K562 (cell line): Measurements from ENCODE around the gene BCKDHB. TPM values are rescaled to one million over a fixed set of nuclear protein-coding genes. Genes with fewer than 3 reads are reported as not detected.

Source experiments
- ARID3B ChIP-seq: fragments of 250-450 bp; sonication (Bioruptor Pico); IDR thresholded peaks from 2 replicates; pipeline ENCODE4 v1.4.0; 2020; ENCODE audit warnings: borderline replicate concordance
- CBFA2T3 ChIP-seq: fragments of 450-650 bp; IDR thresholded peaks from 2 replicates; pipeline ENCODE4 v1.6.1; 2017
- CTBP1 ChIP-seq: fragments of 450-650 bp; IDR thresholded peaks from 2 replicates; pipeline ENCODE4 v1.6.1; 2016; ENCODE audit warnings: borderline replicate concordance
- E2F1 ChIP-seq: sonication (generic); formaldehyde crosslinking; IDR thresholded peaks from 2 replicates; pipeline ENCODE4 v1.8.1; 2023; ENCODE audit warnings: mild to moderate bottlenecking, missing genetic modification reagents, moderate library complexity
- EGR1 ChIP-seq: fragments of 450-650 bp; conservative IDR thresholded peaks from 2 replicates; pipeline ENCODE4 v1.6.1; 2017; ENCODE audit warnings: mild to moderate bottlenecking
- ETS2 ChIP-seq: IDR thresholded peaks from 2 replicates; pipeline ENCODE4 v1.6.1; 2016; ENCODE audit warnings: borderline replicate concordance, missing genetic modification characterization, mild to moderate bottlenecking, moderate library complexity, missing compliant biosample characterization; ENCODE audit not compliant: poor library complexity, severe bottlenecking
- LCOR ChIP-seq: sonication (generic); formaldehyde crosslinking; IDR thresholded peaks from 2 replicates; pipeline ENCODE4 v1.8.0; 2022; ENCODE audit warnings: mild to moderate bottlenecking, missing genetic modification reagents
- OTX1 ChIP-seq: fragments of 450-650 bp; formaldehyde crosslinking; IDR thresholded peaks from 2 replicates; pipeline ENCODE4 v1.4.0; 2022; ENCODE audit warnings: mild to moderate bottlenecking
- PCBP2 ChIP-seq: fragments of 200-400 bp; formaldehyde crosslinking; IDR thresholded peaks from 2 replicates; pipeline ENCODE4 v1.6.1; 2018; ENCODE audit warnings: low read length, low read depth, mild to moderate bottlenecking, moderate library complexity; ENCODE audit not compliant: poor library complexity, severe bottlenecking
- PHF21A ChIP-seq: fragments of 450-650 bp; IDR thresholded peaks from 2 replicates; pipeline ENCODE4 v1.6.1; 2017; ENCODE audit warnings: low read depth, borderline replicate concordance
- RBM22 ChIP-seq: fragments of 200-400 bp; formaldehyde crosslinking; IDR thresholded peaks from 2 replicates; pipeline ENCODE4 v1.6.1; 2018; ENCODE audit warnings: low read length, low read depth; ENCODE audit not compliant: poor library complexity, severe bottlenecking
- RERE ChIP-seq: sonication (generic); formaldehyde crosslinking; IDR thresholded peaks from 2 replicates; pipeline ENCODE4 v1.8.0; 2023; ENCODE audit warnings: missing genetic modification reagents, mild to moderate bottlenecking, borderline replicate concordance
- RNF2 ChIP-seq: sonication (generic); IDR thresholded peaks from 2 replicates; pipeline ENCODE4 v1.6.1; 2016
- TAL1 ChIP-seq: fragments of 450-650 bp; IDR thresholded peaks from 2 replicates; pipeline ENCODE4 v1.6.1; 2016; ENCODE audit warnings: mild to moderate bottlenecking
- TCF3 ChIP-seq: sonication (generic); formaldehyde crosslinking; IDR thresholded peaks from 2 replicates; pipeline ENCODE4 v1.4.0; 2020; ENCODE audit warnings: mild to moderate bottlenecking, missing genetic modification reagents
- TEAD4 ChIP-seq, 2 experiments: sonication (generic) in 1 of 2; formaldehyde crosslinking in 1 of 2; IDR thresholded peaks; 2 replicates each; pipeline versions ENCODE4 v1.6.1 to v1.8.0; 2012 to 2022; ENCODE audit warnings: borderline replicate concordance in 1 of 2, inconsistent platforms in 1 of 2, low read length in 1 of 2, mild to moderate bottlenecking in 1 of 2, missing genetic modification reagents in 1 of 2
- ZC3H4 ChIP-seq: sonication (generic); formaldehyde crosslinking; IDR thresholded peaks from 2 replicates; pipeline ENCODE4 v1.9.0; 2021; ENCODE audit warnings: missing genetic modification reagents, borderline replicate concordance
- ZNF274 ChIP-seq: IDR thresholded peaks from 2 replicates; pipeline ENCODE4 v1.6.1; 2011; ENCODE audit warnings: low read depth, mild to moderate bottlenecking, low read length, moderate library complexity, borderline replicate concordance
- ZNF277 ChIP-seq: fragments of 250-450 bp; sonication (Bioruptor Pico); IDR thresholded peaks from 2 replicates; pipeline ENCODE4 v1.8.0; 2022; ENCODE audit warnings: inconsistent platforms, mild to moderate bottlenecking, moderate library complexity, borderline replicate concordance
- ZNF408 ChIP-seq: fragments of 250-450 bp; sonication (Bioruptor Pico); IDR thresholded peaks from 2 replicates; pipeline ENCODE4 v1.4.0; 2020; ENCODE audit warnings: low read depth, mild to moderate bottlenecking, moderate library complexity
- polyA plus RNA-seq, 8 experiments: library from polyadenylated mRNA; depleted of rRNA in 4 of 8; stranded (reverse) in 5 of 8; unstranded in 3 of 8; fragments of >200 nt; fragmentation: Nextera tagmentation in 2 of 8; fragmentation: Illumina TruSeq in 1 of 8; extraction: Ambion mirVana in 2 of 8; extraction: Trizol in 1 of 8; gene quantifications; 2 replicates each; pipeline versions ENCODE4 v1.2.1 to v1.2.3, GENCODE V29; 2011 to 2014; ENCODE audit warnings: inconsistent platforms in 1 of 8, missing spikeins in 1 of 8
- total RNA-seq, 7 experiments: library from RNA; depleted of rRNA in 6 of 7; stranded (reverse); fragments of >200 nt in 6 of 7; fragmentation: Illumina TruSeq in 2 of 7; extraction: Trizol in 2 of 7; gene quantifications; 2 replicates each; pipeline versions ENCODE4 v1.2.1 to v1.2.3, GENCODE V29; 2011 to 2021; ENCODE audit warnings: low replicate concordance in 1 of 7

The BCKDHB gene
- total and polyA plus RNA-seq, 9 of the 15 experiments (the other 6 are each of a cell fraction or from before 2014, with no cell fraction given), result 4.1 to 23.7 (median 7.5) TPM

- TF ChIP-seq OTX1 (CRISPR knock-in tag), result no peak
- no peak for TF ChIP-seq E2F1
- TF ChIP-seq CBFA2T3, result peak; percentile 68
- no peak for TF ChIP-seq ZNF274
- no peak for TF ChIP-seq RERE (CRISPR knock-in tag)
- no peak for TF ChIP-seq ZNF277 (CRISPR knock-in tag)
- TF ChIP-seq ETS2, result no peak
- no peak for TF ChIP-seq EGR1
- TF ChIP-seq TEAD4 (IDR thresholded peaks at IDR 0.05; ENCODE audit: low read length), result peak; percentile 52
- no peak for TF ChIP-seq TEAD4 (CRISPR knock-in tag; IDR thresholded peaks at IDR 0.05; ENCODE audit: borderline replicate concordance)
- TF ChIP-seq RBM22, result no peak
- TF ChIP-seq TCF3 (CRISPR knock-in tag), result peak; percentile 51; the same call in 1 of the 2 replicates
- TF ChIP-seq ZC3H4, result no peak
- no peak for TF ChIP-seq ARID3B
- TF ChIP-seq PCBP2, result no peak
- TF ChIP-seq PHF21A, result no peak
- no peak for TF ChIP-seq ZNF408
- peak; percentile 48; the same call in 1 of the 2 replicates for TF ChIP-seq TAL1
- no peak for TF ChIP-seq RNF2
- TF ChIP-seq CTBP1, result no peak
- TF ChIP-seq LCOR (CRISPR knock-in tag), result no peak
These were observed 49.8 kb downstream of the BCKDHB start (continued) for GRCh38 chr6:80156221-80156620.
